Dedifferentiated amniotic fluid mesenchymal stem cell (primary cell): ENCODE results near the gene NPDC1.
A peak's percentile ranks its signal among the peaks of the same experiment; 100 is the strongest.

Experiments used
- DNase-seq: peaks from one replicate; pipeline ENCODE4 v3.0.0-alpha.2; 2016; ENCODE audit errors: extremely low spot score

NPDC1 gene

DNA sequence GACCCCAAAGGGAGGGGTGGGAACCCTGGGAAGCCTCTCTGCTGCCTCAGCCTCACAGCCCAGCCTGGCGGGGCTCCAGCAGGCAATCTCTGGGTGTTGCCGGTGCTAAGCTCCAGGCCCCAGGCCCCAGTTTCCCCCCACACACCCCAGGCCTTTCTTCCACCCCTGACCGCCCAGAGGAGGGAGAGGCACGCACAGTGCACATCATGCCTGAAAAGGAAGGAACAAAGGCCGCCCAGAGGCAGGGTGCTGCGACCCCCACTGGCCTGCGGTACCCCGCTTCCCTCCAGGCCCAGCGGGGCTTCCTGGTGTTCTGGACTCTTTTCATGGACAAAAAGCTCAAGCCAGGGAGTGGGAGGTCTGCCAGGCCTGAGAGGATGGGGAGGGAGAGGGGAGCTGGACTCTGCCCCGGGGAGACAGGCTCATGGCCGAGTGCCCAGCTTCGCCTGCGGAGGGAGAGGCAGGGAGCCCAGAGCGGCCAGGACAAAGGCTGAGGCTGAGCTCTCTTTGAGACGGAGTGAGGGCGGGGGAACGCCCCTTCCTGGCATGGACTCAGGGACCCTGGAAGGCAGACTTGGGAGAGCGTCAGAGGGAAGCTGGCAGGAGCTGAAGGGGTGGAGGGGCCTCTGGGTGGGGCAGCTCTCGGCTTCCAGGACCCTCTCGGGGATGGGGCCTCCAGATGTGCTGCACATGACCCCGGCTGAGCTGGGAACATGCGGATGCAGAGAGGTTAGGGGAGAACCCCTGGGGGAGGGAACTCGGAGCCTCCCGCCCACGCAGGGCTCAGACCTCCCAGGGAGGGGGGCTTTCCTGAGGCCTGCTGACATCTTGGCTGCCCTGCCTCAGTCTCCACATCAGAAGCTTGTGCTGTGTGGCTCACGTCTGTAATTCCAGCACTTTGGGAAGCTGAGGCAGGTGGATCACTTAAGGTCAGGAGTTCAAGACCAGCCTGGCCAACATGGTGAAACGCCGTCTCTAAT is 9.7 kb upstream of the NPDC1 start:
- DNase-seq = peak; percentile 77

DNA sequence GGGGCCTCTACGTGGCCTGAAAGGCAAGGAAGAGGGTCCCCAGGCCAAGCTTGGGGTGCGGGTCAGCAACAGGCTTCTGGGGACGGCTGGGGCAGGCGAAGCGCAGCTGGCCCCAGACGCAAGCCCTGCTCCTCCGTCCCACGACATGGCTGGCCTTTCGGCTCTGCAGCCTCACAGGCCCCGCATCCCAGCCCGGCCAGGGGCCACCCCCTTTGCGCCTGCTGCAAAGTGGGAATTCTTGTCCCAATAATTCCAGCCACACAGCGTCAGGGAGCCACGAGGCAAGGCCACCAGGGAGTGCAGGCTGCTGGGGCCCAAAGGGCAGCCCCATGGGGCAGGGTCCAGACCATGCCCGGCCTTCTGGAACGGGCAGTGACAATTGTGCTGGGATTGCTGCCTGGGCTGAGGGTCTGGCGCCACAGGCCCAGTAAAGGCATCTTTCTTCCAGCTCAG is 9.0 kb upstream of the NPDC1 start:
- DNase-seq = no peak

GRCh38 chr9:137053944-137054931 is 8.3 kb upstream of the NPDC1 start, which contains the start of gene ENTPD2:
TSS of gene ENTPD2 (minus strand) at chr9:137054061. CDS start at chr9:137053997, 64 bp downstream.
- DNase-seq = no peak

DNA sequence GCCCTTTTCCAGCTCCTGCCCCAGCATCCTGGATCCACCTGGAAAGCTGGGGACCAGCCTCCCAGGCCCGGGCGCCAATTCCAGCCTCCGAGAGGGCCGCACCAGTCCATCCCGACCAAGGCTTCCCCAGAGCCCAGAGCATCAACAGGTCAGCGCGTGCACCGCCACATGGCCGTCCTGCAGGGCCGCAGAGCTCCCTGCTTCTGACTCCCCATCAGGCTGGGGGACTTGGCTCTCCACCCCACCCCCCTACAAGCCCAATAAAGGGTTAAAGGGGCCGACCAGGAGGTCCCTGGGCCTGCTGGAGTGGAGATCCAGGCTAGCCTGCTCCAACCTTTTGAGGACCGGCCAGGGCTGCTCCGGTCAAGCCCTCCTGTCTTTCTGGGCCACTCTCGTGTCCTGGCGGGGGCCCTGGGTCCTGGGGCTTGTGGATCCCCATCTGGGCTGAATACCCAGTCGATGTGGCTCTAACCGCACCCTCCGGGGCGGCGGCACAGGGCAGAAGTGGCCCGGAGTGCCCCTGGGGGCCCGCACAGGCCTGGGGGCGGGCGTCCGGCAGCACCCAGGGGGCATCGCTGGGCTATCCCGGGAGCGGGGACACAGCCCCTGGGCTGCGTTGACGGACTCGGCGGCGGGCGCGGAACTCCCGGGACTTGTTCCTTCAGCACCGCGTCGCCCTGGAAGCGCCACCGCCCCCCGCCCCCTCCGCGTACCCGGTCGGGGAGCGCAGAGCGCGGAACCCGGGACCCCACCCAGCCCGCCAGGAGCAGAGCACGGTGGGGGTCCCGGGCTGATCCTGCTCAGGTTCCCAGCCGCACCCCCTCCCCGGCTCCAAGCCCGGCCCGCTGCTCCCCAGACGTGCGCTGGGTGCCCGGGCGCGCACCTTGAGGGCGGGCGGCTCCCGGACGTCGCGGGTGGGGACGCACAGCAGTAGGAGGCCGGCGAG is 7.3 kb upstream of the NPDC1 start:
- no peak for DNase-seq

GRCh38 chr9:137052293-137052692 is 6.3 kb upstream of the NPDC1 start:
- DNase-seq = no peak

- DNase-seq = no peak
Observed at GRCh38 chr9:137051145-137051724, 5.3 kb upstream of the NPDC1 start.

DNA sequence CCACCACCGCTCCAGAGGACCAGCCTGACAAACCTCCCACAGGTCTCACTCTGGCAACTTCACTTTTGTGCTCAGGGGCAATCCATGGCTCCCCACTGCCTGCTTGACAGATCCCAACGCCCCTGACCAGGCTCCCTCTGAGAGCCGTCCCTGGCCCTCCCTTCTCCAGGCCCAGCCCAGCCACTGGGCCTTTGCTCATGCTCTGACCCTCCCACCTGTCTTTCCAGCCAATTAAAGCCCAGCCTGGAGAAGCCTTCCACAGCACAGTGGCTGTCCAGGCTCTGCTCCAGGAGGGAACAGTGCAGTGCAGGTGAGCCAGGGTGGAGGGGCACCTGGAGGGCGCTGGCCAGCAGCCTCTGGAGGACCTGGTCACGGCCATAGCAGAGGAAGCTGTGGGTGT is 4.6 kb upstream of the NPDC1 start:
- DNase-seq = no peak

DNA sequence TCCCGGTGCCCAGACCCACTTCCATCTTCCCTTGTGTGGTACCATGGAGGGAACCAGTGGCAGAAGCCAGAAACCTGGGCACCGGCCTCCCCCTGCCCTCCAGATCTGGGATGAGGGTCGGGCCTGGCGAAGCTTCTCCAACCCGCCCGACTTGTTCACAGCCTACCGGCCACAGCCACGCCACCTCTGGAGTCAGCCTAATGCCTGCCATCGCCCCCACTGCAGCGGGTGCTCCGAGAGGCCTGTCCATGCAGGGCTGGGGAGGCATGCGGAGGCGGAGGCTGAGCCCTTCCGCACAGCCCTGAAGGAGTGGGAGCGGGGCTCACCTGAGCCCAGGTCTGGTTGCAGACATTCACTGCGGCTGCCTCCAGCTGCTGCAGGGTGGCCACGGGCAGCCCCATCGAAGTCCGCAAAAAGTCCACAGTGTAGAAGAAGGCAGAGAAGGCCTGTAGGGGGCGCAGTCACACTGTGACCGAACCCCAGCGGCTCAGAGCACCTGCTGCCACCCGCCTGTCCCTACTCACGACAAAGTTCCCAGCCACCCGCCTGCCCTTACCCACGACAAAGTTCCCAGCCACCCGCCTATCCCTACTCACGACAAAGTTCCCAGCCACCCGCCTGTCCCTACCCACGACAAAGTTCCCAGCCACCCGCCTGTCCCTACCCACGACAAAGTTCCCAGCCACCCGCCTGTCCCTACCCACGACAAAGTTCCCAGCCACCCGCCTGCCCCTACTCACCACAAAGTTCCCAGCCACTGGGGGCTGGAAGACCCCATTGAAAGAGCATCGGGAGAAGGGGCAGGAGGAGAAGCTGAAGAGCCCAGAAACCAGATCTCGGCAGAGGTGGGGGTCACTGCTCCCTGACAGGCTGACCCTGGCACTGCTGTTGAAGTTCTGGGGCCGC is 3.8 kb upstream of the NPDC1 start:
- DNase-seq = peak; percentile 32

GRCh38 chr9:137048655-137049543 is 2.9 kb upstream of the NPDC1 start:
- DNase-seq = no peak

DNA sequence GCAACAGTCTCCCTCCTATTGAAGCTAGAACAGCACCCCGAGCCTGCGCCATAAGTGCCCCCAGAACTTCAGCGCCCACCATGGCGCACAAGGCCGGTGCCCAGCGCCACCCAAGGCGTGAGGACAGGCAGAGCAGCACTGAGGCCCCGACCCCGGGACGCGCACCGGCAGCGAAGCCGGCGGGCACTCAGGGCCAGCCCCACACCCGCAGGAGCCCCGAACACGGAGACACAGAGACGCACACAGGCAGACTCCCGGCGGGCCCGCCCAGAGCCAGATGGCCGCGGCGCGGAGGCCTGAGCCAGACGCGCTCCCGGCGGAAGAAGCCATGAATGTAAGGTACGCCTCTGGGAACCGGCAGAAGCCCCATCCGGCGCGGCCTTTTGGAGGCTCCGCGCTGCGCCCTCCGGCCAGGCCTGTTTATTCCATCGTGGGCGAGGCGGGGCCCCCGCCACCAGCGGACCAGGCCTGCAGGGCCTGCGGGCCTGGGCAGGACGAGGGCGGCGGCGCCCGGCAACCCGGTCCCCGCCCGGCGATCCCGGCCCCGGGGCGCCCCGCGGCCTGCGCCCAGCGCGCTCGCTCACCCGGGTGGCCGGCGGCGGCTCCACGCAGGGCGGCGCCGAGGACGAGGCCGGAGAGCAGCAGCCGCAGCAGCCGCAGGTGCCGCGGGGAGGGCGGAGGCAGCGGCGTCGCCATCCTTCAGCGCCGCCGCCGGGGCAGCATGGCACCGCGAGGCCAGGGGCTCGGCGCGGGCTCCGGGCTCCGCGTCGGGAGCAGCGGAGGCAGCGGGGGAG is 486 bp downstream of the NPDC1 start:
- DNase-seq = no peak

DNA sequence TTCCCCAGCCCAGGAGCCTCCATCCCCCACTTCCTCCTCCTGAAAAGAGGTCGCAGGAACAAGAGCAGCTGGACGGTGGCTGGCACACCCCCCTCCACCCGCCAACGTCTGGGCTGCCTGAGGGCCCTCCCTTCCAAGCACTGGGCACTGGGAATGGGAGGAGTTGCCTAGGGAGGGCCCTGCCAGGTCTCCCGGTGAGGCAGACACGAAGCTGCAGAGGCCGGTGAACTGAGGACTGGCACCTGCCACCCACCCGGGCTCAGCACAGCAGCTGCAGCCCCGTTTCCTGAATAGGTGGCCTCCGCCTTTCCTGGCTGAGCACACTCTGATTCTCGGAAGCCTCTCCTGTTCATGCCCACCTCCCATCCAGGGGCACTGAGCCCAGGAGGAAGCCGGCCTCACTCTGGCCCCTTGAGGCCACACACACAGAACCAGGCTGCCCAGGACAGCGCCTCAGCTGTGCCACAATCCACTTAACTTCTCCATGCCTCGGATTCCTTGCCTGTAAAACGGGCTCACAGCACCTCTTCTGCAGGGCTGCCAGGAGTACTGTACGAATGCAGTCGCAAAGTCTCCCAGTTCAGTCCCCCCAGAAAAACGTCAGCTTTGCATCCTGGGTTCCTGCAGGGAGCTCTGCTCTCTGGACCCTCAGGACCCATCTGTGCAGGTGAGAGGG is 1.3 kb downstream of the NPDC1 start:
- no peak for DNase-seq

GRCh38 chr9:137044037-137044436 is 1.9 kb downstream of the NPDC1 start:
- DNase-seq = no peak

DNA sequence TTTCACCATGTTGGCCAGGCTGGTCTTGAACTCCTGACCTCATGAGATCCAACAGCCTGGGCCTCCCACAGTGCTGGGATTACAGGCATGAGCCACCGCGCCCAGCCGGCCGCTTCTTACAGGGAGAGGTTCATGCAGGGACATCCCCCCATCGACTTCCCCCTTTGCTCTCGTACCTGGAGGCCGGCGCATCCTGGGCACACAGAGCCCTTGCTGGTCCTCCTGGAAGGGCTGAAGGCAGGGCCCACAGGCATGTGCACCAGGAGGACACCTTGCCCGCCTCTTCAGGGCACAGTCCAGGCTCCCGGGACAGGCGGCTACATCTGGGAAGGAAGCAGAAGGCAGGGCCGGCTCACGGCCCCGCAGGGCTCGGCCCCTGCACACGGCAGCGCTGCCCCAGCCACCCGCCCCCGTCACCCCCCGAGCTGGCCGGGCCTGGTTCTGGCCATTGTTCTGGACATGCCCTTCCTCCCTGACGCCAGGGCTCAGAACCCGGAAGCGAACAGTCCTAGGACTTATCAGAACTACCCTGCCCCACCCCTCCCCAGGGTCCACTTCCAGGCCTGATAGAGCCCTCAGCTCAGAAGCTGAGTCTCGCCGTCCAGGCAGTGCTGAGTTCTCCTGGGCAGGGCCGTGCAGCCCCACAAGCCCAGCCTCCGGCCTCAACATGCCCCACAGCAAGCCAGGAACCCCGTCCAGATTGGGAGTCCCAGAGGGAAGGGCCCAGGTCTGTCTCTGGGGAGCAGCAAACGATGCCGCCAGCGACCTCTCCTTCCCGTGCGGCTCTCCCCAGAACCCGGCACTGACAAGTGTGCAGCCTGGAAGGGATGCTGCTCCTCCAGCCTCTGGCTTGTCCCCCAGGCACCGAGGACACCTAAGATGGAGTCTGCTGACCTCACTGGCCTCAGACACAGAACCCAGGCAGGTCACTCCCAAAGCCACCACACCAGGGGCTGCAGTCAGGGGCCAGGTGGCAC is 2.9 kb downstream of the NPDC1 start:
- no peak for DNase-seq

GRCh38 chr9:137041124-137041523 is 4.9 kb downstream of the NPDC1 start:
- DNase-seq = no peak

GRCh38 chr9:137040568-137040967 is 5.4 kb downstream of the NPDC1 start:
- no peak for DNase-seq
